ENCODE measurements around the gene EIF4G2.

GRCh38 chr11:10844796-10845195 is 36.1 kb upstream of the EIF4G2 start:
- no peak for TF ChIP-seq CTCF (conservative IDR thresholded peaks at IDR 0.05; ENCODE audit: low read depth, low read length)
- TF ChIP-seq EZH2 (IDR thresholded peaks at IDR 0.05; ENCODE audit: low read length, unreplicated experiment), result no peak

All from PC-3 (cell line).